Cardiac septum (tissue), 1 donor: ENCODE data around the gene MAPK7. TPM values are rescaled to one million over a fixed set of nuclear protein-coding genes. Genes with fewer than 3 reads are reported as not detected.
A peak's percentile ranks its signal among the peaks of the same experiment; 100 is the strongest.

ENCODE experiments used
- DNase-seq: peaks from one replicate; pipeline ENCODE4 v3.0.0-alpha.2; 2020; ENCODE audit warnings: low spot score
- intact Hi-C: fragments of 100-400 bp; cut with DNase I; formaldehyde crosslinking; loops from one replicate; pipeline ENCODE4 v1.14.0; 2022
- total RNA-seq: library from RNA; stranded (reverse); fragmentation: NEBNext Ultra II Directional; extraction: Animal tissue kit (Norgen Biotek cat#: 25700); gene quantifications from one replicate; pipeline ENCODE4 v1.2.1, GENCODE V29; 2021
- donor health status: DM: no; HTN: no; CAD: no.

Gene MAPK7
- total RNA-seq, 1 donor from 2014 or later: 17.5 TPM

DNA sequence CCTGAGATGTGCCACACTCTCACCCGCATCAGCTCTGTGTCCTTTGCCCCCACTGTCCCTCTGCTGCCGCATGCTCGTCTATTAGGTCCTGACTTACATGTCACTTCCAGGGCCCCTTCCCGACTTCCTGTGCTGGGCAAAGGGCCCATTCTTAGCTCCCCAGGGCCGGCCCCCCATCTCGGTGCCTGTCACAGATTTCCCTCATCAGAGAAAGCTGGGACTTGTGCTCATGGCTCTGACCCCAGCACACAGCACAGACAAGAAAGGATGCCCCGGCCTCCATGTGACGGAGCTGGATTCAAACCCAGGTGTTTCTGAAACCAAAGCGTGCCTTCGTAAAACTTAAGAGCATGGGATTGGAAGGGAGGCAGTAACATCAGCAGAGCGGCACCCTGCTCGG is 5.9 kb upstream of the MAPK7 start:
- intact Hi-C loops: loop anchor here (10.0 kb wide), 1 partner anchor 272 kb away; the partner anchor contains the start of gene ALDH3A2
- peak; percentile 74 for DNase-seq

- DNase-seq: peak; percentile 12
- intact Hi-C loops: loop anchor here (10.0 kb wide), 1 partner anchor 272 kb away; the partner anchor contains the start of gene ALDH3A2
These were observed 5.3 kb upstream of the MAPK7 start for GRCh38 chr17:19372866-19373504.

DNA sequence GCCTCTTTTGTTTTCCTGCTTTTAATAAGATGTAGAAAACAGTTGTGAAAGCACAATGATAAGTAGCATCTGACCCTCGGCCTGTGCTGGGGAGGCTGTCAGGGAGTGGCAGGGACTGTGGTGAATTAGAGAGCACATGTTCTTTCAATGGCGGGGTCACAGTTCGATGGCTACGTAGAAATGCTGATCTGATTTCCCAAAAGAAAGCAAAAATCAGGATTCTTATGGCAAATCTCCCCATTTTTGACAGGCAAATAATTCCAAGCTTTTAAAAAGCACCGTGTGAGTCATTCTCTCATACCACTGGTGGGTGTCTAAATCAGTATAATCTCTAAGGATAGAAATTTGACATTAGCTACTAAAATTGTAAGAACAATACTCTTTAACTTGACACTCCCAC is 4.2 kb upstream of the MAPK7 start:
- DNase-seq: no peak
- intact Hi-C loops: loop anchor here (10.0 kb wide), 1 partner anchor 271 kb away; the partner anchor contains the start of gene ALDH3A2

DNA sequence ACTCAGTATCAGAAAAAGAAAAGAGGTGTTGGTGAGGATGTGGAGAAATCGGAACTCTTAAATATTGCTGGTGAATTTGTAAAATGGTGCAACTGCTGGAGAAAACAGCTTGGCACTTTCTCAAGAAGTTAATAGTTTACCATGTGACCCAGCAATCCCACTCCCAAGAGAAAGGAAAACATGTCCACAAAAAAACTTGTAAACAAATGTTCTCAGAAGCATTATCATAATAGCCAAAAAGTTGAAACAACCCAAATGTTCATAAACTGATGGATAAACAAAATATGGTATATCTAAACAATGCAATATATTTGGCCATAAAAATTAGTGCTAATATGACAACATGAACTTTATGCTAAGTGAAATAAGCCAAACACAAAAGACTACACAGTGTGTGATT is 2.6 kb upstream of the MAPK7 start:
- DNase-seq: no peak
- intact Hi-C loops: loop anchor here (10.0 kb wide), 1 partner anchor 269 kb away; the partner anchor contains the start of gene ALDH3A2

GRCh38 chr17:19376811-19377210 is 1.5 kb upstream of the MAPK7 start:
- intact Hi-C loops: loop anchor here (10.0 kb wide), 1 partner anchor 268 kb away; the partner anchor contains the start of gene ALDH3A2
- no peak for DNase-seq

GRCh38 chr17:19377602-19378415 is 489 bp upstream of the MAPK7 start:
- peak; percentile 100 for DNase-seq
- intact Hi-C loops: loop anchor here (10.0 kb wide), 1 partner anchor 267 kb away; the partner anchor contains the start of gene ALDH3A2

GRCh38 chr17:19379361-19380065 is 1.2 kb downstream of the MAPK7 start:
- DNase-seq: peak; percentile 38
- intact Hi-C loops: loop anchor here (10.0 kb wide), 1 partner anchor 265 kb away; the partner anchor contains the start of gene ALDH3A2

DNA sequence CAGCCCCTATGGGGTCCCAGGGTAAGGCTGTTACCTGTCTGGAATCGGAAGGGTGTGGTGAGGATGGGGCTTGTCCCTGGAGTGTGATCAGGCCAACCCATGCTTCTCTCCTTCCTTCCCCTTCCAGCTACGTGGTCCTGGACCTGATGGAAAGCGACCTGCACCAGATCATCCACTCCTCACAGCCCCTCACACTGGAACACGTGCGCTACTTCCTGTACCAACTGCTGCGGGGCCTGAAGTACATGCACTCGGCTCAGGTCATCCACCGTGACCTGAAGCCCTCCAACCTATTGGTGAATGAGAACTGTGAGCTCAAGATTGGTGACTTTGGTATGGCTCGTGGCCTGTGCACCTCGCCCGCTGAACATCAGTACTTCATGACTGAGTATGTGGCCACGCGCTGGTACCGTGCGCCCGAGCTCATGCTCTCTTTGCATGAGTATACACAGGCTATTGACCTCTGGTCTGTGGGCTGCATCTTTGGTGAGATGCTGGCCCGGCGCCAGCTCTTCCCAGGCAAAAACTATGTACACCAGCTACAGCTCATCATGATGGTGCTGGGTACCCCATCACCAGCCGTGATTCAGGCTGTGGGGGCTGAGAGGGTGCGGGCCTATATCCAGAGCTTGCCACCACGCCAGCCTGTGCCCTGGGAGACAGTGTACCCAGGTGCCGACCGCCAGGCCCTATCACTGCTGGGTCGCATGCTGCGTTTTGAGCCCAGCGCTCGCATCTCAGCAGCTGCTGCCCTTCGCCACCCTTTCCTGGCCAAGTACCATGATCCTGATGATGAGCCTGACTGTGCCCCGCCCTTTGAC is 2.4 kb downstream of the MAPK7 start:
- intact Hi-C loops: no loop called here

GRCh38 chr17:19381361-19381740 is 3.1 kb downstream of the MAPK7 start:
- intact Hi-C loops: no loop called here
- DNase-seq: no peak

More for the DNA sequence above, 2.4 kb downstream of the MAPK7 start:
- peak; percentile 59 for DNase-seq

- intact Hi-C loops: no loop called here
- peak; percentile 73 for DNase-seq
These were observed 3.6 kb downstream of the MAPK7 start for GRCh38 chr17:19381741-19382444.

DNA sequence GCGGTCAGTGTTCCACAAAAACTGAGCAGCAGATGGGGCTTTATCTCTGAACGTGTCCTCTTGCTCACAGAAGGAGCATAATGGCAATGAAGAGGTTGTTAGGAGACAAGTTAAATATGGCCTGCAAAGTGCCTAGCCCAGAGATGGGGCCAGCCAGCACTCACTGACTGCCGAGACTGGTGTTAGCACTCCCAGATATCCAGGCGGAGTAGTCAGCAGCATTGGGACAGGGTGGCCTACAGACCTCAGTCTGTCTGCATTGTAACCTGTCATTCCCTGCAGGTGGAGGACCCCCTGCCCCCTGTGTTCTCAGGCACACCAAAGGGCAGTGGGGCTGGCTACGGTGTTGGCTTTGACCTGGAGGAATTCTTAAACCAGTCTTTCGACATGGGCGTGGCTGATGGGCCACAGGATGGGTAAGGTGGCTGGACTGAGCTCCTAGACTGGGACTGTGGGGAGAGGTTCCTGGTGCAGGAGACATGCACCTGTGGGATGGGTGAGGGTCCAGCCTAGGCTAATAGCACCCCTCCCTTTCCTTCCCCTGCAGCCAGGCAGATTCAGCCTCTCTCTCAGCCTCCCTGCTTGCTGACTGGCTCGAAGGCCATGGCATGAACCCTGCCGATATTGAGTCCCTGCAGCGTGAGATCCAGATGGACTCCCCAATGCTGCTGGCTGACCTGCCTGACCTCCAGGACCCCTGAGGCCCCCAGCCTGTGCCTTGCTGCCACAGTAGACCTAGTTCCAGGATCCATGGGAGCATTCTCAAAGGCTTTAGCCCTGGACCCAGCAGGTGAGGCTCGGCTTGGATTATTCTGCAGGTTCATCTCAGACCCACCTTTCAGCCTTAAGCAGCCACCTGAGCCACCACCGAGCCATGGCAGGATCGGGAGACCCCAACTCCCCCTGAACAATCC is 4.5 kb downstream of the MAPK7 start:
- intact Hi-C loops: no loop called here
- peak; percentile 53 for DNase-seq

DNA sequence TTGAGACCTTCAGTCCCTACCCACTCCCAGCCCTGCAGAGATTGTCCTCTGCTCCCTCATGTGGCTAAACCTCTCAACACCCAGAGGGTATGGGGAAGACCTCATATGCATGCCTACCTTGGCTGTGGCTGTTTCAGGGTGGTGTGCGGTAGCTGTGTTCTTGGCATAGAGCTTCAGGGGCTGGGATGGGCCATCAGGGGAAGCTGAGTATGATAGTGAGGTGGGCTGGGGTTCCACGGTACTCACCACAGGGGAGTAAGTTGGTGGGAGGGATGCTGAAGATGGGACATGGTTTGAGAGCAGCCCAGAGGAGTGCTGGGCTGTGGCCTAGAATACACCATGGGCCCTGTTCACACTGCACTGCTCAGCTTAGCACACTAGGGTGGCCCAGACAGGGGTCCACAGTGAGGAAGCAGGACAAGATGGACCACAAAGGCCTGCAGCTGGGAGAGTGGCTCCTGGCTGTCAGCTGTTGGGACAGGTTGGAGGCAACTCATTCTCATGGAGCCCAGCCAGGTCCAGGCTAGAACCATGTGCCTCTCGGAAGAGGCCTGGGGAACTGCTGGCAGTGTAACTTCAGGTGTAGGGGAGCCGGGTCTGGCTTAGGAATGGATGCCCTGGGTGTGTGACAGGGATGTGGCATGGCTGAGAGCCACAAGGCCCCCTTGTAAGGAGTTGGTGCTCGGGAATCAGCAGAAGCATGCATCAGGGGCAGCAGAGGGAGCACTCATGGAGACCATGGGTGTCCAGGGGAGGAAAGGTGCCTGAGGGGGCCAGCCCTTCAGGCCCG is 5.6 kb downstream of the MAPK7 start:
- intact Hi-C loops: no loop called here
- peak; percentile 65 for DNase-seq

GRCh38 chr17:19384723-19385391 is 6.6 kb downstream of the MAPK7 start:
- peak; percentile 80 for DNase-seq
- intact Hi-C loops: no loop called here

- DNase-seq: peak; percentile 10
- intact Hi-C loops: no loop called here
These were observed 7.3 kb downstream of the MAPK7 start for GRCh38 chr17:19385521-19385983.

DNA sequence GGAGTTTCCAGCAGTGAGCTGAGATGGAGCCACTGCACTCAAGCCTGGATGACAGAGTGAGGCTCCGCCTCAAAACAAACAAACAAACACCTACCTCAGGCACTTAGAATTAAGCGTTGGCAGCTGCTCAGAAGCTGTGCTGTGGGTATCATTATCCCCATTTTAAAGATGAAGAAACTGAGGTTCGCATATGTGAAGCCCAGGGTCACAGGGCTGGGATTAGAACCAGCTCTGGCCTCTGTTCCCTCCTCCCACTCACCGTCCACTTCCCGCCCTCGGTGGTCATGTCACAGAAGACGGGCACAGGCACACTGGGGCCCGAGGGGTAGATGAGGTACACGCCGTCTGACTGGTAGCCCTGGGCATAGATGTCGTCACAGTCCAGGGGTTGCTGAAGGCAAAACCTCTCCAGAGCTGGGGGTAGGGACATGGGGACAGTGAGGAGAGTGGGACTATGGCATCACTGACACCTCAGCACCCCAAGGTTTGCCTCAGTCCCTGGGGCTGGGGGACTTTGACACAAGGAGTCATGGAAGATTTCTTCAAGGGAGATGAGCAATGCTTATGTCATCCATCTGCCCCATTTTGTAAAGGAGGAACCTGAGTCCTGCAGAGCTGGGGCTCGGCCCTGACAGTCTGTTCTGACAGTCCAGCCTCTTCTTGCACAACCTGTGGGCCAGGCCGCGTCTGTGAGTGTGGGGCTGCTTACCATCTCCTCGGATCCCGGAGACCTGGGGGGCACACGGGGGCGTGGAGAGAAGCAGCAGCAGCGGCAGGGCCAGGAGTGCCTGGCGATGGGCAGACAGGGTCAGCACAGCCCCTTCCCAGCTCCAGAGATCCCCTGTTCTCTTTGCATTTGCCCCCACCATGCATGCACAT is 8.0 kb downstream of the MAPK7 start:
- DNase-seq: peak; percentile 90
- intact Hi-C loops: no loop called here
